Brain microvascular endothelial cell (primary cell): ENCODE data around the gene REEP3.

Experiments used
- DNase-seq: peaks from one replicate; pipeline ENCODE4 v3.0.0-alpha.2; 2020
- H3K27ac ChIP-seq: fragments of 250-450 bp; sonication (Bioruptor Pico); 2 replicates; pipeline ENCODE4 v1.5.1; 2020; ENCODE audit warnings: mild to moderate bottlenecking, moderate library complexity
- H3K27me3 ChIP-seq: fragments of 250-450 bp; sonication (Bioruptor Pico); replicated peaks from 2 replicates; pipeline ENCODE4 v1.5.1; 2020; ENCODE audit warnings: mild to moderate bottlenecking
- H3K36me3 ChIP-seq: fragments of 250-450 bp; sonication (Bioruptor Pico); replicated peaks from 2 replicates; pipeline ENCODE4 v1.5.1; 2020; ENCODE audit warnings: mild to moderate bottlenecking
- H3K4me3 ChIP-seq: 2 replicates; pipeline ENCODE4 v1.5.1; 2011; ENCODE audit warnings: low read depth, mild to moderate bottlenecking, control low read depth, low read length, moderate library complexity
- in situ Hi-C: cut with HindIII; loops from 2 replicates; pipeline ENCODE4 v1.10.0; 2017; ENCODE audit warnings: low sequenced_read_pairs, low pct_ligation_motif_present
- TF ChIP-seq, protein P1 (sequence below): IDR thresholded peaks from 2 replicates; pipeline ENCODE4 v1.5.1; 2011; ENCODE audit warnings: low read depth, mild to moderate bottlenecking, moderate library complexity, low read length, control low read depth, inconsistent platforms; ENCODE audit errors: missing control alignments

Gene REEP3

DNA sequence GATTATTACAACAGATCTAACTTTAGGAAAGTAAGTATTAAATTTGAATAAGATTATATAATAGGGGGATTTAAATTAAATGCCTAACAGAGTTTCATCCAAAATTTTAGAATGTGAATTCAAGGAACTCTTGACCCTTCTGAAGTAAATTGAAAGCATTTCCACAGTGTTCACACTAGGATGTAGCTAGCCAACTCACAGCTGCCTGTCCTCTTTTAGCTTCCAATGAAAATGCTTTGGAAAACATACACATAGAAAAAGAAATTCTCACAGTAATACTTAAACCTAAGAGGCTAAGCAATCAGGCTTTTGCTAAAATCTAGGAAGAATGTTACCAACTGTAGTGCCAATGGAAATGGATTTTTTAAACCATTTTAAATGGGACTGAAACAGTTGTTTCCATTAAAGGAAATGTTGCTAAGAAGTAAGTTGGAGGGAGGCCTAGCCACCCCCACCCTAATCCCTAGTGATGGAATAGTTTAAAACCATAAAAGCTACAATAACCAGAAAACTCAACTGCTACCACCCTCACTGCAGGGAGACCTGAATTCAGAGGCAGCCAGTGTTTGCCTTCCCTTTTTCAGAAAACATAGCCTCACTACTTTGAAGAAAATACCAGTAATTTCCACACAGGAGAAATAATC lies 58.3 kb downstream of the REEP3 start:
- TF ChIP-seq, protein P1, sequence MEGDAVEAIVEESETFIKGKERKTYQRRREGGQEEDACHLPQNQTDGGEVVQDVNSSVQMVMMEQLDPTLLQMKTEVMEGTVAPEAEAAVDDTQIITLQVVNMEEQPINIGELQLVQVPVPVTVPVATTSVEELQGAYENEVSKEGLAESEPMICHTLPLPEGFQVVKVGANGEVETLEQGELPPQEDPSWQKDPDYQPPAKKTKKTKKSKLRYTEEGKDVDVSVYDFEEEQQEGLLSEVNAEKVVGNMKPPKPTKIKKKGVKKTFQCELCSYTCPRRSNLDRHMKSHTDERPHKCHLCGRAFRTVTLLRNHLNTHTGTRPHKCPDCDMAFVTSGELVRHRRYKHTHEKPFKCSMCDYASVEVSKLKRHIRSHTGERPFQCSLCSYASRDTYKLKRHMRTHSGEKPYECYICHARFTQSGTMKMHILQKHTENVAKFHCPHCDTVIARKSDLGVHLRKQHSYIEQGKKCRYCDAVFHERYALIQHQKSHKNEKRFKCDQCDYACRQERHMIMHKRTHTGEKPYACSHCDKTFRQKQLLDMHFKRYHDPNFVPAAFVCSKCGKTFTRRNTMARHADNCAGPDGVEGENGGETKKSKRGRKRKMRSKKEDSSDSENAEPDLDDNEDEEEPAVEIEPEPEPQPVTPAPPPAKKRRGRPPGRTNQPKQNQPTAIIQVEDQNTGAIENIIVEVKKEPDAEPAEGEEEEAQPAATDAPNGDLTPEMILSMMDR = no peak

DNA sequence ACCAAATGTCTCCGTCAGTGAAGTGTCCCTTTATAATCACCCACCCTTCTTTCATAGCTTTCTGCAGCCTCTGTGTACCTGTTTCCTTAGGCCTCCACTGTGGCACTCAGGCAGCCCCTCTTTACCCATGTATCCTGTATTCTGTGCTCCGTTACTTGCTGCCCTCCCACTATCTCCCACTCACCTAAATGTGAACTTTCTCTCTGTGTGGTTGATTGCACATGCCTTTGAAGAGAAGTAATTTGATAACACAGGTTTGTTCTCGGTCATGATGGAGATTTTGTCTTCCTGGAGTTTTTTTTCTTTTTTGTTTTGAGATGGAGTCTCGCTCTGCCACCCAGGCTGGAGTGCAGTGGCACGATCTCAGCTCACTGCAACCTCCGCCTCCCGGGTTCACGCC lies 61.5 kb downstream of the REEP3 start:
- in situ Hi-C loops = no loop called here
- Histone ChIP-seq H3K27me3 (no peaks in the 10 kb centered on the region), H3K27ac (no peak overlapping the region), H3K36me3 (no peaks in the 10 kb centered on the region), H3K4me3 (no peak overlapping the region)
- no peak for DNase-seq
- TF ChIP-seq, protein P1 = no peak

More for the DNA sequence above, 58.3 kb downstream of the REEP3 start:
- no peak overlapping the region for H3K27ac ChIP-seq
- H3K4me3 ChIP-seq = no peak overlapping the region
- DNase-seq = no peak
- H3K27me3 ChIP-seq = no peaks in the 10 kb centered on the region
- in situ Hi-C loops = no loop called here
- H3K36me3 ChIP-seq = peaks cover 10% of the 10 kb centered on the region

DNA sequence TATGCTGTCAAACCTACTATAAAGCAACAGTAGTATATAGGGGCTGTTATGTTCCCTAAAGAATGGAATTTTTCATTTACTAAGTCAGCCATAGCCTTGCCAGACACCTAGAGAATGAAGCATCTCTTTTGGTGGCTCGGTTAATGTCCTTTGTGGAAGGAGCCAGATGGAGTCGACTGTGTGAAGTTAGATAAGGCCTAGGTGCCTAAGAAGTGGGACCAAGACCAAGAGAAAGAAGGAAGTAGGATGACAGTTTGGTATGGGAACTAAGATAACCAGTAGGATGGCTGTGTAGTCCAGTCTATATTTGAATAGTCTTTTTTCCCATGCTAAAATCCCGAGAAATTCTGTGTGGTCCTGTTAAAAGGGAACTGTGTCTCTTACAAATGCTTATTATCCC lies 62.2 kb downstream of the REEP3 start:
- H3K4me3 ChIP-seq = no peak overlapping the region
- DNase-seq = no peak
- no peaks in the 10 kb centered on the region for H3K27me3 ChIP-seq
- in situ Hi-C loops = no loop called here
- H3K36me3 ChIP-seq = no peaks in the 10 kb centered on the region
- no peak overlapping the region for H3K27ac ChIP-seq
- TF ChIP-seq, protein P1 = no peak

DNA sequence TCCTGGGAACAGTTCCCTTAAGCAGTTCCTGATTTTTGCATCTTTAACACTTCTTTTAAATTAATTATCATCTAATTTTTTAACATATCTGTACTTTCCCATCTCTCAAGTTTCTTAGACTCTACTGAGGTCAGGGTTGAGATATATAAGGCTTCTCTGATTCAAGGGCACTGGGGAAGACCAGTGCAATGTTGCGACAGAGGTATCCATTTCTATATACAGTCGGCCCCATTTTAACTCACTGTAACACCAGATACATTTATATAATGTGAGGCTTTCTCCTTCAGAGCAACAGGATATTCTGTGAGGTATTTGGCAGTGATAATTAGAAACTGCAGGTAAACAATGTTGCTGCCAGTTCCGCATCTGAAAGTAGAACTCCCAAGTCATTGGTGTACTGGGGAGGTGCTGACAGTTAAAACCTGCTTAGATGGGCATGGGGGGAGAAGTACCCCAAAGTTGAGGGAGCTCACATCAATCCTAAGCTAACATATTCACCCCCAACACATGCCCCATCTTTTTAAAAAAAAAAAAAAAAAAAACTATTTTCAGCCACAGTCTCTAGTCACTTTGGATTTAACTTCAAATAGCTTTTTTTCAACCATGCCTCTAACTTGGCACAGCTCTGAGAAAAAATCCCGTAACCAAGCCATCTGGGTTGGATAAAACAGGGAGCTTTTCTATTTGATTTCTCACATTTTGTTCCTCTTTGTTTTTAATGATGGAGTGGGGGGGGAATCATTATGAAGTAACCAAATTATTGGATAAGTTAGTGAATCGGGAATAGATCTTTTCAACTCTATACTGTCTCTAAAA lies 62.9 kb downstream of the REEP3 start:
- Histone ChIP-seq H3K27me3 (no peaks in the 10 kb centered on the region), H3K36me3 (no peaks in the 10 kb centered on the region), H3K4me3 (no peak overlapping the region), H3K27ac (no peak overlapping the region)
- TF ChIP-seq, protein P1 = no peak
- no peak for DNase-seq
- in situ Hi-C loops = no loop called here

DNA sequence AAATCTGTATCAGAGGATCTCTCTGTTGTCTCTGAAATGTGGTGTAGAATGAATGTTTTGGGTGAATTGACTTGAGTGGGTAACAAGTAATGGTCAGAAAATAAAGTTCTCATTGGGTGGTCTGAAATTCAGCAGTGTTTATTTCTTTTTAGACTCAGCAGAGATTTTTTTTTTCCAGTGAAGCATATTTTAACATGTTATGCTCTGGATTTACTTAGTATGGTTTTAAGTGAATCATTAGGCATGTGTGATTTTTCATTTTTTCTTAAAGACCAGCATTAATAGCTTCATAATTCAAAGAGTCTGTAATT lies 63.5 kb downstream of the REEP3 start:
- TF ChIP-seq, protein P1 = no peak
- no peak overlapping the region for H3K27ac ChIP-seq
- no peak overlapping the region for H3K4me3 ChIP-seq
- no peaks in the 10 kb centered on the region for H3K27me3 ChIP-seq
- DNase-seq = no peak
- in situ Hi-C loops = no loop called here
- no peaks in the 10 kb centered on the region for H3K36me3 ChIP-seq
